ENCODE results near the gene REST. TPM values are rescaled to one million over a fixed set of nuclear protein-coding genes. Genes with fewer than 3 reads are reported as not detected.
A peak's percentile ranks its signal among the peaks of the same experiment; 100 is the strongest.

Gene REST
- total RNA-seq, 2 donors from 2014 or later: 26.2 to 27.9 TPM

GRCh38 chr4:56961107-56961500, 53.4 kb downstream of the REST start:
- intact Hi-C loops (cut with DNase I): no loop called here
- no peak for ATAC-seq

GRCh38 chr4:56971383-56971782, 63.7 kb downstream of the REST start:
- DNase-seq (no peak), ATAC-seq (no peak)
- intact Hi-C loops (cut with DNase I): no loop called here

More at GRCh38 chr4:56961107-56961500, 53.4 kb downstream of the REST start:
- no peak for DNase-seq

GRCh38 chr4:56972389-56972788, 64.7 kb downstream of the REST start:
- DNase-seq (no peak), ATAC-seq (no peak)
- intact Hi-C loops (cut with DNase I): no loop called here

- DNase-seq: no peak
- ATAC-seq: no peak
- intact Hi-C loops (cut with DNase I): no loop called here
Measured at GRCh38 chr4:56972809-56973208, 65.1 kb downstream of the REST start.

GRCh38 chr4:56973336-56973735, 65.6 kb downstream of the REST start:
- ATAC-seq (no peak), DNase-seq (no peak)
- intact Hi-C loops (cut with DNase I): no loop called here

GRCh38 chr4:56976283-56976836, 68.7 kb downstream of the REST start:
- DNase-seq (peak; percentile 26), ATAC-seq (no peak)
- intact Hi-C loops (cut with DNase I): no loop called here

- intact Hi-C loops (cut with DNase I): no loop called here
- DNase-seq (peak; percentile 53), ATAC-seq (peak; percentile 24 to 47)
Measured at GRCh38 chr4:56976837-56977320, 69.2 kb downstream of the REST start.

GRCh38 chr4:56977321-56978012, 69.8 kb downstream of the REST start, which contains the start of gene NOA1:
NOA1 (minus strand) TSS chr4:56977606; CDS start chr4:56977585, 21 bp downstream.
- ATAC-seq (peak; percentile 90 to 91), DNase-seq (peak; percentile 97)
- intact Hi-C loops (cut with DNase I): no loop called here

GRCh38 chr4:56978750-56979303, 71.1 kb downstream of the REST start, which contains the start of gene POLR2B:
POLR2B (plus strand) TSS chr4:56978896; CDS start chr4:56978986, 90 bp downstream.
- DNase-seq: peak; percentile 97
- ATAC-seq: peak; percentile 87 to 89
- intact Hi-C loops (cut with DNase I): no loop called here

- ATAC-seq (no peak), DNase-seq (peak; percentile 36)
- intact Hi-C loops (cut with DNase I): no loop called here
Measured at GRCh38 chr4:56979421-56980072, 71.8 kb downstream of the REST start.

- ATAC-seq (no peak), DNase-seq (no peak)
- intact Hi-C loops (cut with DNase I): no loop called here
Measured at GRCh38 chr4:56981795-56982201, 74.1 kb downstream of the REST start.

GRCh38 chr4:56986192-56986591, 78.5 kb downstream of the REST start:
- ATAC-seq (no peak), DNase-seq (no peak)
- intact Hi-C loops (cut with DNase I): no loop called here

- DNase-seq (no peak), ATAC-seq (no peak)
- intact Hi-C loops (cut with DNase I): no loop called here
Measured at GRCh38 chr4:56986952-56987351, 79.3 kb downstream of the REST start.

- intact Hi-C loops (cut with DNase I): no loop called here
- ATAC-seq: no peak
- DNase-seq: no peak
Measured at GRCh38 chr4:56990109-56990905, 82.6 kb downstream of the REST start.

GRCh38 chr4:56995525-56995924, 87.8 kb downstream of the REST start:
- intact Hi-C loops (cut with DNase I): no loop called here
- ATAC-seq: peak; percentile 96 to 97

GRCh38 chr4:56999751-57000150, 92.1 kb downstream of the REST start:
- ATAC-seq (no peak), DNase-seq (no peak)
- intact Hi-C loops (cut with DNase I): no loop called here

More at GRCh38 chr4:56995525-56995924, 87.8 kb downstream of the REST start:
- peak; percentile 68 for DNase-seq

GRCh38 chr4:57013543-57014120, 105.9 kb downstream of the REST start:
- ATAC-seq: no peak
- DNase-seq: no peak
- intact Hi-C loops (cut with DNase I): no loop called here
